MM.1S (cell line): ENCODE results near the gene TAF1L.
"Not testable (repeated sequence)": the region's sequence is repeated elsewhere in the genome, so short reads cannot be mapped to it uniquely, and the experiment has no call there.

Source experiments
- DNase-seq: peaks from one replicate; pipeline ENCODE4 v3.0.0-alpha.2; 2015
- H2AFZ ChIP-seq: fragments of 300-600 bp; sonication (generic); 2 replicates; pipeline ENCODE4 v1.6.0; 2016; ENCODE audit warnings: antibody characterized with exemption, low read length
- H3F3A ChIP-seq: fragments of 300-600 bp; sonication (generic); 2 replicates; pipeline ENCODE4 v1.6.1; 2016; ENCODE audit warnings: mild to moderate bottlenecking, antibody characterized with exemption, low read length, moderate library complexity, mixed read lengths; ENCODE audit not compliant: insufficient read depth
- H3K27ac ChIP-seq: fragments of 300-600 bp; sonication (generic); 2 replicates; pipeline ENCODE4 v1.5.1; 2016; ENCODE audit warnings: mild to moderate bottlenecking, low read length
- H3K27me3 ChIP-seq: fragments of 300-600 bp; sonication (generic); replicated peaks from 2 replicates; pipeline ENCODE4 v1.6.0; 2016; ENCODE audit warnings: low read length; ENCODE audit not compliant: insufficient read depth
- H3K36me3 ChIP-seq: fragments of 300-600 bp; sonication (generic); replicated peaks from 2 replicates; pipeline ENCODE4 v1.6.1; 2016; ENCODE audit warnings: mild to moderate bottlenecking, low read length, mixed read lengths; ENCODE audit not compliant: insufficient read depth
- H3K4me1 ChIP-seq: fragments of 300-600 bp; sonication (generic); 2 replicates; pipeline ENCODE4 v1.6.1; 2016; ENCODE audit warnings: low read length, mixed read lengths
- H3K4me2 ChIP-seq: fragments of 300-600 bp; sonication (generic); 2 replicates; pipeline ENCODE4 v1.6.0; 2016; ENCODE audit warnings: low read depth, low read length
- H3K4me3 ChIP-seq: fragments of 300-600 bp; sonication (generic); 2 replicates; pipeline ENCODE4 v1.5.1; 2016; ENCODE audit warnings: low read length, mixed read lengths
- H3K79me2 ChIP-seq: fragments of 300-600 bp; sonication (generic); 2 replicates; pipeline ENCODE4 v1.6.1; 2016; ENCODE audit warnings: mixed run types, low read length, mixed read lengths
- H3K9ac ChIP-seq: fragments of 300-600 bp; sonication (generic); 2 replicates; pipeline ENCODE4 v1.6.1; 2016; ENCODE audit warnings: low read length, mixed read lengths
- H3K9me2 ChIP-seq: fragments of 300-600 bp; sonication (generic); replicated peaks from 2 replicates; pipeline ENCODE4 v1.6.1; 2016; ENCODE audit warnings: mild to moderate bottlenecking, low read length, mixed read lengths; ENCODE audit not compliant: insufficient read depth
- H3K9me3 ChIP-seq: fragments of 300-600 bp; sonication (generic); replicated peaks from 2 replicates; pipeline ENCODE4 v1.6.1; 2016; ENCODE audit warnings: mild to moderate bottlenecking, low read length, mixed read lengths; ENCODE audit not compliant: insufficient read depth
- H4K20me1 ChIP-seq: fragments of 300-600 bp; sonication (generic); 2 replicates; pipeline ENCODE4 v1.6.1; 2016; ENCODE audit warnings: mild to moderate bottlenecking, low read length, moderate library complexity, mixed read lengths; ENCODE audit not compliant: insufficient read depth
- EZH2 ChIP-seq: fragments of 300-600 bp; sonication (generic); optimal IDR thresholded peaks from 2 replicates; pipeline ENCODE3; 2017; ENCODE audit warnings: low read depth, mild to moderate bottlenecking, antibody characterized with exemption, low read length, mixed read lengths
- EZH2phosphoT487 ChIP-seq: fragments of 300-600 bp; sonication (generic); IDR thresholded peaks from 2 replicates; pipeline ENCODE4 v1.6.1; 2018; ENCODE audit warnings: antibody characterized with exemption, low read length
- TF ChIP-seq, protein P1 (sequence below): fragments of 300-600 bp; sonication (generic); IDR thresholded peaks from 2 replicates; pipeline ENCODE4 v1.5.1; 2016; ENCODE audit warnings: antibody characterized with exemption, low read length, mixed read lengths

The TAF1L gene

DNA sequence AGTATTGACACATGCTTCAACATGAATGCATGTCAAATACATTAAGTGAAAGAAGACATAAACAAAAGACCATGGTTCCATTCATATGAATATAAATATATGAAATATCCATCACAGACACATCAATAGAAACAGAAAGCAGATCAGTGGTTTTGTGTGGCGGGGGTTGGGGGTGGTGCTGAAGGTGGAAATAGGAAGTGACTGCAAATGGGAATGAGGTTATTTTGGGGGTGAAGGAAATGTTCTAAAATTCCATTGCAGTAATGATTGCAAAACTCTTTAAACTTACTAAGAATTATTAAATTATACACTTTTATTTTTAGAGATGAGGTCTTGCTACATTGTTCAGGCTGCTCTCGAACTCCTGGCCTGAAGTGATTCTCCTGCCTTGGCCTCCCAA, 28.7 kb downstream of the TAF1L start:
- Histone ChIP-seq H4K20me1 (no peaks in the 10 kb centered on the region), H3K27ac (no peak overlapping the region), H3K9ac (no peak overlapping the region), H3K79me2 (no peaks in the 10 kb centered on the region), H3K9me3 (no peaks in the 10 kb centered on the region), H3K36me3 (no peaks in the 10 kb centered on the region), H3K4me2 (0 out of 2 replicates have a peak overlapping the region, but pooled peaks have one; percentile 5), H3K4me3 (no peak overlapping the region), H3F3A (no peaks in the 10 kb centered on the region), H3K9me2 (no peaks in the 10 kb centered on the region), H3K4me1 (peaks cover 22% of the 10 kb centered on the region; the same call in 1 of the 2 replicates), H3K27me3 (no peaks in the 10 kb centered on the region), H2AFZ (no peak overlapping the region)
- no peak for DNase-seq
- TF ChIP-seq, protein P1, sequence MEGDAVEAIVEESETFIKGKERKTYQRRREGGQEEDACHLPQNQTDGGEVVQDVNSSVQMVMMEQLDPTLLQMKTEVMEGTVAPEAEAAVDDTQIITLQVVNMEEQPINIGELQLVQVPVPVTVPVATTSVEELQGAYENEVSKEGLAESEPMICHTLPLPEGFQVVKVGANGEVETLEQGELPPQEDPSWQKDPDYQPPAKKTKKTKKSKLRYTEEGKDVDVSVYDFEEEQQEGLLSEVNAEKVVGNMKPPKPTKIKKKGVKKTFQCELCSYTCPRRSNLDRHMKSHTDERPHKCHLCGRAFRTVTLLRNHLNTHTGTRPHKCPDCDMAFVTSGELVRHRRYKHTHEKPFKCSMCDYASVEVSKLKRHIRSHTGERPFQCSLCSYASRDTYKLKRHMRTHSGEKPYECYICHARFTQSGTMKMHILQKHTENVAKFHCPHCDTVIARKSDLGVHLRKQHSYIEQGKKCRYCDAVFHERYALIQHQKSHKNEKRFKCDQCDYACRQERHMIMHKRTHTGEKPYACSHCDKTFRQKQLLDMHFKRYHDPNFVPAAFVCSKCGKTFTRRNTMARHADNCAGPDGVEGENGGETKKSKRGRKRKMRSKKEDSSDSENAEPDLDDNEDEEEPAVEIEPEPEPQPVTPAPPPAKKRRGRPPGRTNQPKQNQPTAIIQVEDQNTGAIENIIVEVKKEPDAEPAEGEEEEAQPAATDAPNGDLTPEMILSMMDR = no peak
- TF ChIP-seq EZH2phosphoT487 = no peak
- no peak for TF ChIP-seq EZH2

DNA sequence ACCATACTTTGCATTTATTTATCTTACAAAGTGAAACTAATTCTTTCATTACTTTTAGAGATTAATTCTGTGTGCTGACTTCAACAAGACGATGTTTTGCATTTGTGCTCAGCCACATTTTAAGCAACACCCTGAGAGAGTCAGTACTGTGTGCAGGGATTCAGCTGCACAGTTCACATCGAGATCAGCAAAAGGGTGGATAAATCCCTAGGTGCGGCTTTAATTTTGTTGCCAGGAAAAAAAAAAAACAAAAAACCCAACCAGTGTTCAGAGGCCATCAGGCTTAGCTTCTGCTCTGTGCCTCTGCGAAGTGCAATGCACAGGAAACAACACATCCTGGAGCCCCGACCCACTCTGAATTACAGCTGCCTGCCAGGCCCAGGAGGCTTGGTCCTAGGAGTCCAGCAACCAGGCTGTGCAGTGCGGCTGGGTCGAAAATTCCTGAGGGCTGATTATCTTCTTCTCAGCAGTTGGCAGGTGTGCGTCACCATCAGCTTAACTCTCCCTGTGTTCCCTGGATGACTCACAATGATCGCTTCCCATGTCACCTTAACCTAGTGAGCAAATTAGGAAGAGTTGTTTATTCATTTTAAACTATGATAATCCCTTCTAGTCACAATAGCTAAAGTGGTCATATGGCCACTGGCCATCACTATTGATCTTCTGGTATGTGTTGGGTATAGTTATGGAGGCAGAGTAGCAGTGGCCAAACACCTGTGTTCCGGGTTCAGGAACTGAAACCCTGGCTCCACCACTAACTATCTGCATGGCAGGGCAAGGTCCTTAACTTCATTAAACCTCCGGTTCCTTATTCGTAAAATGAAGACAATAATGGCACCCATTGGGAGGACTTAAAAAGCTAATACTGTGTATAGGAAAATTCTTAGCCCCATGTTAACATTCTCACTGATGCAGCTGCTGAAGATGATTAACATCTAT, 31.3 kb downstream of the TAF1L start:
- Histone ChIP-seq H3K79me2 (no peaks in the 10 kb centered on the region), H4K20me1 (no peaks in the 10 kb centered on the region), H3K9me3 (no peaks in the 10 kb centered on the region), H3K4me2 (peak overlapping the region; percentile 26), H3K36me3 (no peaks in the 10 kb centered on the region), H3K4me3 (no peak overlapping the region), H2AFZ (peak overlapping the region; percentile 3; the same call in 1 of the 2 replicates), H3K27me3 (no peaks in the 10 kb centered on the region), H3K9ac (no peak overlapping the region), H3F3A (no peaks in the 10 kb centered on the region), H3K4me1 (peaks cover 22% of the 10 kb centered on the region; the same call in 1 of the 2 replicates), H3K27ac (peak overlapping the region; percentile 27; the same call in 1 of the 2 replicates), H3K9me2 (no peaks in the 10 kb centered on the region)
- TF ChIP-seq, protein P1 = no peak
- TF ChIP-seq EZH2phosphoT487 = no peak
- no peak for TF ChIP-seq EZH2
- peak; percentile 33 for DNase-seq

DNA sequence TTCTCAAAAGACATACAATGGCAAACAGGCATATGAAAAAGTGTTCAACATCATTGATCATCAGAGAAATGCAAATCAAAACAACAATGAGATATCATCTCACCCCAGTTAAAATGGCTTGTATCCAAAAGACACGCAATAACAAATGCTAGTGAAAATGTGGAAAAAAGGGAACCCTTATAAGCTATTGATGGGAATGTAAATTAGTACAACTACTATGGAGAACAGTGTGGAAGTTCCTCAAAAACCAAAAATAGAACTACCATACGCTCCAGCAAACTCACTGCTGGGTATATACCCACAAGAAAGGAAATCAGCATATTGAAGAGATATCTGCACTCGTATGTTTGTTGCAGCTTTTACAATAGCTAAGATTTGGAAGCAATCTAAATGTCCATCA, 36.4 kb downstream of the TAF1L start:
- H3K4me2 ChIP-seq, H3F3A ChIP-seq: not testable (repeated sequence)

DNA sequence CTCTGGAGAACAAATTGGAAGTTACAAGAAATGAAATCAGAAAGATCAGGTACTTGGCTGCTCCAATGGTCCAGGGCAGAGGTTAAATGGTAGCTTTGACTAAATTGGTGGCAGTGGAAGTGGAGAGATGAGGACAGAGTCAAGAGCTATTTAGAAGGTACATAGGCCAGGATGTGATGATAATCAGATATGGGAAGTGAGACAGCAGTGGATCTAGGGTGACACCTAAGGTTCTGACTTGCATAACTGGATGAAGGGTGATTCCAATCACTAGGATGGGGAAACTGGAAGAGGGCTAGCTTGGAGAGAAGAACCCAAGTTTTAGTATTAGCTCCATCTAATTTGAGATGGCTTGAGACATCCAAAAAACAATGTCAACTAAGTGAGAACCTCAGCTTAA, 38.5 kb downstream of the TAF1L start:
- Histone ChIP-seq H3K9ac (no peak overlapping the region), H3K9me3 (no peaks in the 10 kb centered on the region), H3K27me3 (no peaks in the 10 kb centered on the region), H4K20me1 (no peaks in the 10 kb centered on the region), H3K9me2 (no peaks in the 10 kb centered on the region), H3K36me3 (no peaks in the 10 kb centered on the region), H3K27ac (no peak overlapping the region), H3K4me2 (no peak overlapping the region), H3K79me2 (no peaks in the 10 kb centered on the region), H3K4me1 (no peaks in the 10 kb centered on the region), H3F3A (no peaks in the 10 kb centered on the region), H2AFZ (no peak overlapping the region), H3K4me3 (no peak overlapping the region)
- TF ChIP-seq, protein P1 = no peak
- TF ChIP-seq EZH2 = no peak
- TF ChIP-seq EZH2phosphoT487 = no peak
- no peak for DNase-seq

More for the DNA sequence above, 36.4 kb downstream of the TAF1L start:
- not testable (repeated sequence) for H3K9me3 ChIP-seq, H3K27ac ChIP-seq, H4K20me1 ChIP-seq, H3K9me2 ChIP-seq, DNase-seq, H2AFZ ChIP-seq, H3K9ac ChIP-seq, H3K4me3 ChIP-seq, H3K36me3 ChIP-seq, H3K27me3 ChIP-seq, H3K79me2 ChIP-seq
- H3K4me1 ChIP-seq = 0 out of 2 replicates have a peak, but pooled peaks cover 11% of the 10 kb centered on the region
